ENCODE results near the gene JARID2. TPM values are rescaled to one million over a fixed set of nuclear protein-coding genes. Genes with fewer than 3 reads are reported as not detected.

Gene JARID2
- total and polyA plus RNA-seq, 2 of the 8 experiments (the other 6 are each of a cell fraction or from before 2014, with no cell fraction given) = 60.1 to 239 TPM

DNA sequence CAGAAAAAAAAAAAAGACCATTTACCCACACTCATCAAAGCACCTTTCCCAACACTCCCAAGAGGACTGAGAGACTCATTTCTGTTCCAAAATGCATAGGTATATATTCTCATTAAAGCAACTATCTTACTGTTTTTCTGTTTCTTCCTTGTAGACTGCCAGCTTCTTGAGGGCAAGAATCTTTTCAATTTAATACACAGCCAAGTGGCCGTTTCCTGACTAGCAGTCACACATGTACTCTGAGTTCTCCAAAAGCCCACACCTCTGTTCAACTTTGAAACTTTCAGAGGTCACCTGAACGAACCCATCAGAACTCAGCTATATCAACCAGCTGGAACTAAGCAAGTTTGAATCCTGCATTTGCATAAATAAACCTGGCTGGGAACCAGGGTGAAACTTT lies 324.3 kb downstream of the JARID2 start:
- Histone ChIP-seq H4K5ac (ENCODE audit: insufficient read length, low read depth, low read length) (no peak overlapping the region), H2AFZ (ENCODE audit: low read length) (no peak overlapping the region), H2BK120ac (replicated peaks; ENCODE audit: low read depth, low read length) (no peak overlapping the region), H2BK5ac (ENCODE audit: low read depth, low read length) (no peak overlapping the region), H3K4me2 (ENCODE audit: insufficient read depth in 1 of 2, low read depth in 2 of 2, low read length in 2 of 2) (no peak overlapping the region), H4K20me1 (replicated peaks in 1 of 2; ENCODE audit: control insufficient read depth in 1 of 2, insufficient read depth in 2 of 2, low read length in 2 of 2) (peaks cover 0 to 2% of the 10 kb centered on the region in 2 experiments), H4K91ac (replicated peaks; ENCODE audit: insufficient read length, low read length) (no peak overlapping the region), H3K9me3 (ENCODE audit: insufficient read depth in 2 of 2, low read depth in 1 of 2, low read length in 1 of 2) (no peaks in the 10 kb centered on the region), H2BK15ac (ENCODE audit: low read length) (no peak overlapping the region), H3K79me1 (ENCODE audit: low read depth, low read length) (no peaks in the 10 kb centered on the region), H3K14ac (ENCODE audit: insufficient read length) (no peak overlapping the region), H3K4ac (replicated peaks; ENCODE audit: insufficient read length, low read depth, low read length) (no peak overlapping the region), H2BK20ac (ENCODE audit: low read length) (no peak overlapping the region), H3K56ac (replicated peaks; ENCODE audit: insufficient read length, low read depth, low read length) (no peak overlapping the region), H3K4me1 (replicated peaks in 1 of 4; ENCODE audit: control insufficient read depth in 3 of 4, insufficient read depth in 4 of 4, low read length in 3 of 4) (peaks cover 0 to 4% (median 2%) of the 10 kb centered on the region in 4 experiments; a peak in 3 of 7 replicates), H3K4me3 (ENCODE audit: extremely low read depth in 1 of 4, insufficient read depth in 2 of 4, low read depth in 3 of 4, low read length in 4 of 4) (no peak overlapping the region), H2AK5ac (ENCODE audit: low read depth, low read length) (no peak overlapping the region), H2BK12ac (ENCODE audit: low read depth, low read length) (no peak overlapping the region), H3K79me2 (ENCODE audit: control insufficient read depth in 1 of 2, insufficient read depth in 2 of 2, low read length in 2 of 2) (no peaks in the 10 kb centered on the region), H3K23me2 (ENCODE audit: low read depth, low read length) (no peaks in the 10 kb centered on the region), H4K8ac (ENCODE audit: extremely low read depth, insufficient read depth, low read length) (no peak overlapping the region), H3K23ac (ENCODE audit: insufficient read length) (no peak overlapping the region), H3K27me3 (replicated peaks in 1 of 4; ENCODE audit: control insufficient read depth in 3 of 4, extremely low read depth in 1 of 4, insufficient read depth in 3 of 4, low read length in 3 of 4) (no peaks in the 10 kb centered on the region), H3K27ac (ENCODE audit: low read depth, low read length) (no peak overlapping the region), H3K9ac (replicated peaks in 1 of 4; ENCODE audit: extremely low read depth in 1 of 4, low read depth in 3 of 4, low read length in 3 of 4) (no peak overlapping the region), H3K36me3 (ENCODE audit: control insufficient read depth in 2 of 4, insufficient read depth in 4 of 4, low read length in 3 of 4) (no peaks in the 10 kb centered on the region), H3K18ac (ENCODE audit: extremely low read depth, low read length) (no peak overlapping the region)
- WGBS, 2 experiments (ENCODE audit: extremely low coverage in 1 of 2, insufficient coverage in 1 of 2, insufficient read length in 1 of 2, insufficient replicate concordance in 2 of 2, low coverage in 1 of 2, low lambda C conversion rate in 2 of 2, missing lambda C conversion rate in 1 of 2) = 85% methylated on average over 2 of the region's 2 CpGs; no CpG with 5 or more reads in 1 of the 2 experiments
- POLR2A ChIA-PET (ENCODE audit: partially characterized antibody) = no interaction called here
- DNase-seq (ENCODE audit: low read depth in 1 of 2, low spot score in 2 of 2) (no peak), FAIRE-seq (no peak)
- CTCF ChIA-PET (ENCODE audit: partially characterized antibody) = interaction anchor here (0.7 to 1.6 kb wide), 4 partner anchors 14 to 1480 kb away, joined by 3 to 6 read pairs (median 3); no protein-coding TSS in a partner anchor
- TF ChIP-seq RAD21 (IDR thresholded peaks at IDR 0.05 in 1 of 2, conservative IDR thresholded peaks at IDR 0.05 in 1 of 2; ENCODE audit: low read depth in 2 of 2, low read length in 2 of 2) = 0 out of 4 replicates have a peak, but pooled peaks of 1 of the 2 experiments have one; percentile 4
- no peak for TF ChIP-seq CHD1 (IDR thresholded peaks at IDR 0.05; ENCODE audit: low read depth, low read length)

Small RNA genes lying within 50 kb of the gene (small RNA-seq; reads per million reads assigned to genes)
- not detected for gene RF00001 (ENCODE audit: insufficient read depth)
- not detected for gene RNU6-522P (ENCODE audit: insufficient read depth)
- gene RNU6-645P (ENCODE audit: insufficient read depth) = not detected
